NB4 (cell line): ENCODE data around the gene RPTOR.

Experiments used
- DNase-seq: peaks from one replicate; pipeline ENCODE4 v3.0.0; 2010; ENCODE audit warnings: low read depth
- H3K4me3 ChIP-seq: one replicate; pipeline ENCODE4 v1.5.1; 2011; ENCODE audit warnings: mild to moderate bottlenecking, low read depth, low read length, moderate library complexity
- CTCF ChIP-seq: IDR thresholded peaks from one replicate; pipeline ENCODE4 v1.5.1; 2012; ENCODE audit warnings: low read depth, low read length
- MAX ChIP-seq: IDR thresholded peaks from 2 replicates; pipeline ENCODE4 v1.6.1; 2011; ENCODE audit warnings: low read depth, low read length
- MYC ChIP-seq: IDR thresholded peaks from 2 replicates; pipeline ENCODE4 v1.6.1; 2011; ENCODE audit warnings: low read depth, low read length
- POLR2A ChIP-seq: IDR thresholded peaks from 2 replicates; pipeline ENCODE4 v1.6.1; 2011; ENCODE audit warnings: mild to moderate bottlenecking; ENCODE audit not compliant: insufficient read length; ENCODE audit errors: extremely low read depth

The RPTOR gene

GRCh38 chr17:80722661-80723060, 178.0 kb downstream of the RPTOR start:
- no peak for TF ChIP-seq MAX
- TF ChIP-seq POLR2A, result no peak
- TF ChIP-seq CTCF, result no peak
- TF ChIP-seq MYC, result no peak
- no peak overlapping the region for H3K4me3 ChIP-seq
- DNase-seq, result no peak

- no peak for DNase-seq
- H3K4me3 ChIP-seq, result no peak overlapping the region
- no peak for TF ChIP-seq POLR2A
- TF ChIP-seq CTCF, result no peak
- TF ChIP-seq MAX, result no peak
- TF ChIP-seq MYC, result no peak
These were observed 180.2 kb downstream of the RPTOR start for GRCh38 chr17:80724775-80725266.

GRCh38 chr17:80725517-80725916, 180.9 kb downstream of the RPTOR start:
- TF ChIP-seq POLR2A (no peak), MYC (no peak), CTCF (no peak), MAX (no peak)
- DNase-seq, result no peak
- H3K4me3 ChIP-seq, result no peak overlapping the region

GRCh38 chr17:80726558-80727408, 182.1 kb downstream of the RPTOR start:
- TF ChIP-seq MAX, result no peak
- no peak for TF ChIP-seq POLR2A
- TF ChIP-seq CTCF, result no peak
- no peak for TF ChIP-seq MYC
- no peak overlapping the region for H3K4me3 ChIP-seq
- DNase-seq, result no peak

GRCh38 chr17:80727409-80727755, 182.7 kb downstream of the RPTOR start:
- TF ChIP-seq MAX (no peak), POLR2A (no peak), MYC (no peak), CTCF (no peak)
- no peak for DNase-seq

GRCh38 chr17:80729016-80729415, 184.4 kb downstream of the RPTOR start:
- DNase-seq, result no peak
- no peak for TF ChIP-seq MAX
- no peak overlapping the region for H3K4me3 ChIP-seq

More at GRCh38 chr17:80727409-80727755, 182.7 kb downstream of the RPTOR start:
- H3K4me3 ChIP-seq, result no peak overlapping the region
